MM.1S (cell line): ENCODE measurements around the gene TMEM184A.

Source experiments
- DNase-seq: peaks from one replicate; pipeline ENCODE4 v3.0.0-alpha.2; 2015
- H2AFZ ChIP-seq: fragments of 300-600 bp; sonication (generic); 2 replicates; pipeline ENCODE4 v1.6.0; 2016; ENCODE audit warnings: antibody characterized with exemption, low read length
- H3F3A ChIP-seq: fragments of 300-600 bp; sonication (generic); 2 replicates; pipeline ENCODE4 v1.6.1; 2016; ENCODE audit warnings: mild to moderate bottlenecking, antibody characterized with exemption, low read length, moderate library complexity, mixed read lengths; ENCODE audit not compliant: insufficient read depth
- H3K27ac ChIP-seq: fragments of 300-600 bp; sonication (generic); 2 replicates; pipeline ENCODE4 v1.5.1; 2016; ENCODE audit warnings: mild to moderate bottlenecking, low read length
- H3K27me3 ChIP-seq: fragments of 300-600 bp; sonication (generic); replicated peaks from 2 replicates; pipeline ENCODE4 v1.6.0; 2016; ENCODE audit warnings: low read length; ENCODE audit not compliant: insufficient read depth
- H3K36me3 ChIP-seq: fragments of 300-600 bp; sonication (generic); replicated peaks from 2 replicates; pipeline ENCODE4 v1.6.1; 2016; ENCODE audit warnings: mild to moderate bottlenecking, low read length, mixed read lengths; ENCODE audit not compliant: insufficient read depth
- H3K4me1 ChIP-seq: fragments of 300-600 bp; sonication (generic); 2 replicates; pipeline ENCODE4 v1.6.1; 2016; ENCODE audit warnings: low read length, mixed read lengths
- H3K4me2 ChIP-seq: fragments of 300-600 bp; sonication (generic); 2 replicates; pipeline ENCODE4 v1.6.0; 2016; ENCODE audit warnings: low read depth, low read length
- H3K4me3 ChIP-seq: fragments of 300-600 bp; sonication (generic); 2 replicates; pipeline ENCODE4 v1.5.1; 2016; ENCODE audit warnings: low read length, mixed read lengths
- H3K79me2 ChIP-seq: fragments of 300-600 bp; sonication (generic); 2 replicates; pipeline ENCODE4 v1.6.1; 2016; ENCODE audit warnings: mixed run types, low read length, mixed read lengths
- H3K9ac ChIP-seq: fragments of 300-600 bp; sonication (generic); 2 replicates; pipeline ENCODE4 v1.6.1; 2016; ENCODE audit warnings: low read length, mixed read lengths
- H3K9me2 ChIP-seq: fragments of 300-600 bp; sonication (generic); replicated peaks from 2 replicates; pipeline ENCODE4 v1.6.1; 2016; ENCODE audit warnings: mild to moderate bottlenecking, low read length, mixed read lengths; ENCODE audit not compliant: insufficient read depth
- H3K9me3 ChIP-seq: fragments of 300-600 bp; sonication (generic); replicated peaks from 2 replicates; pipeline ENCODE4 v1.6.1; 2016; ENCODE audit warnings: mild to moderate bottlenecking, low read length, mixed read lengths; ENCODE audit not compliant: insufficient read depth
- H4K20me1 ChIP-seq: fragments of 300-600 bp; sonication (generic); 2 replicates; pipeline ENCODE4 v1.6.1; 2016; ENCODE audit warnings: mild to moderate bottlenecking, low read length, moderate library complexity, mixed read lengths; ENCODE audit not compliant: insufficient read depth
- CTCF ChIP-seq: fragments of 300-600 bp; sonication (generic); IDR thresholded peaks from 2 replicates; pipeline ENCODE4 v1.5.1; 2016; ENCODE audit warnings: antibody characterized with exemption, low read length, mixed read lengths
- EZH2 ChIP-seq: fragments of 300-600 bp; sonication (generic); optimal IDR thresholded peaks from 2 replicates; pipeline ENCODE3; 2017; ENCODE audit warnings: low read depth, mild to moderate bottlenecking, antibody characterized with exemption, low read length, mixed read lengths
- EZH2phosphoT487 ChIP-seq: fragments of 300-600 bp; sonication (generic); IDR thresholded peaks from 2 replicates; pipeline ENCODE4 v1.6.1; 2018; ENCODE audit warnings: antibody characterized with exemption, low read length

TMEM184A gene

DNA sequence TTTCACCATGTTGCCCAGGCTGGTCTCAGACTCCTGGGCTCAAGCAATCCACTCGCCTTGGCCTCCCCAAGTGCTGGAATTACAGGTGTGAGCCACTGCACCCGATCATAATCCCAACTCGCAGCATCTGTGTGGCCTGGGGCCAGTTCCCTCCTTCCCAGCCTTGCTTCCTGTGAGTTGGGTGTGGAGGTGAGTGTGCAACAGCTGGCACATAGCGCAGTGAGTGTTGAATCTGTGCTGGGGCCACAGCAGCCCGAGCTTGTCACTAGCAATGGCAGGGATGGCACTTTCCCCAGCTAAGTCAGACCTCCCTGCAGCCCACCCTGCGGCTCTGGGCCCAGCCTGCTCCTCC lies 12.2 kb downstream of the TMEM184A start:
- H3K9ac ChIP-seq, result no peak overlapping the region
- H3K9me2 ChIP-seq, result no peaks in the 10 kb centered on the region
- H3K79me2 ChIP-seq, result no peaks in the 10 kb centered on the region
- H3K4me2 ChIP-seq, result no peak overlapping the region
- H3K9me3 ChIP-seq, result no peaks in the 10 kb centered on the region
- no peaks in the 10 kb centered on the region for H3F3A ChIP-seq
- no peaks in the 10 kb centered on the region for H3K36me3 ChIP-seq
- no peaks in the 10 kb centered on the region for H4K20me1 ChIP-seq
- no peak overlapping the region for H2AFZ ChIP-seq
- no peak for DNase-seq
- H3K4me1 ChIP-seq, result no peaks in the 10 kb centered on the region
- H3K27me3 ChIP-seq, result peaks cover 3% of the 10 kb centered on the region
- no peak for TF ChIP-seq EZH2phosphoT487
- TF ChIP-seq EZH2, result no peak
- TF ChIP-seq CTCF, result no peak
- H3K27ac ChIP-seq, result no peak overlapping the region
- no peak overlapping the region for H3K4me3 ChIP-seq

GRCh38 chr7:1542841-1543747 lies 12.9 kb downstream of the TMEM184A start:
- Histone ChIP-seq H3K9ac (no peak overlapping the region), H3K27me3 (no peaks in the 10 kb centered on the region; the same call in 1 of the 2 replicates), H3K36me3 (no peaks in the 10 kb centered on the region), H3K9me2 (no peaks in the 10 kb centered on the region), H3K4me3 (no peak overlapping the region), H2AFZ (no peak overlapping the region), H3K4me1 (no peaks in the 10 kb centered on the region), H3K4me2 (no peak overlapping the region), H3K27ac (no peak overlapping the region), H3K79me2 (peaks cover under 1% of the 10 kb centered on the region), H4K20me1 (no peaks in the 10 kb centered on the region), H3F3A (no peaks in the 10 kb centered on the region), H3K9me3 (no peaks in the 10 kb centered on the region)
- no peak for DNase-seq
- TF ChIP-seq EZH2 (no peak), EZH2phosphoT487 (no peak), CTCF (no peak)

DNA sequence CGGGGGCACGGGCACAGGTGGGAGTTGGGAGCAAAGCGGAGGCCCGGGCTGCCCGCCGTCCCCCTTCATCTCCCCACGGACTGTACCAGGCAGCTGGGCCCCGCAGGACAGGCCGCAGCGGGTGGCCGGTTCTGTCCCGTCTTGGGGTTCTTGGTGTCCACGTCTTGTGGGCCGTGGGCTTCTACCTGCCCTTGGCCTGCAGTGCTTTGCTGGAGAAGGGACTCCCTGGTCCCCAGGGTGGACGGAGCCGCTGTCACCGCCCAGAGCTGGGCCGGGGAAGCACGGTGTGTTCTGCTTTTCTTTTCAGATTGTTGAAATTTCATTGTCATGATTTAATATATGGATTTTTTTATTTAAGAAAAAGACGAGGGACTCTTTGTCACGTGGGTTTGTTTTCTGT lies 13.7 kb downstream of the TMEM184A start:
- Histone ChIP-seq H3F3A (no peaks in the 10 kb centered on the region), H3K4me1 (no peaks in the 10 kb centered on the region), H3K9ac (no peak overlapping the region), H3K36me3 (no peaks in the 10 kb centered on the region), H3K27me3 (no peaks in the 10 kb centered on the region), H4K20me1 (no peaks in the 10 kb centered on the region), H3K9me3 (no peaks in the 10 kb centered on the region), H3K4me3 (no peak overlapping the region), H3K79me2 (peaks cover 8% of the 10 kb centered on the region), H3K9me2 (no peaks in the 10 kb centered on the region), H3K27ac (no peak overlapping the region), H3K4me2 (no peak overlapping the region), H2AFZ (no peak overlapping the region)
- no peak for TF ChIP-seq EZH2
- no peak for TF ChIP-seq CTCF
- TF ChIP-seq EZH2phosphoT487, result no peak
- DNase-seq, result no peak
